Body of pancreas (tissue), 4 donors: Measurements from ENCODE around the gene NOLC1. TPM values are rescaled to one million over a fixed set of nuclear protein-coding genes. Genes with fewer than 3 reads are reported as not detected.

ENCODE experiments used
- ATAC-seq: fragments of 150-250 bp; one replicate; pipeline ENCODE4 v1.9.1; 2016
- DNase-seq, 4 donors: peaks; one replicate each; pipeline ENCODE4 v3.0.0-alpha.2; 2019
- H3K27ac ChIP-seq, 4 donors: fragments of 200-600 bp; sonication (generic); 1 replicate in 3 of 4; 2 replicates in 1 of 4; pipeline versions ENCODE4 v1.5.1 to v1.6.1; 2016 to 2019; ENCODE audit warnings: mild to moderate bottlenecking in 1 of 4, mixed read lengths in 1 of 4, moderate library complexity in 1 of 4
- H3K27me3 ChIP-seq, 2 donors: fragments of 200-600 bp; sonication (generic); one replicate each; pipeline ENCODE4 v1.6.0; 2016; ENCODE audit warnings: mild to moderate bottlenecking in 1 of 2
- H3K36me3 ChIP-seq, 2 donors: fragments of 200-600 bp; sonication (generic); replicated peaks in 1 of 2; 2 replicates each; pipeline ENCODE4 v1.5.1; 2016; ENCODE audit warnings: low read depth in 2 of 2; ENCODE audit not compliant: insufficient read depth in 1 of 2
- H3K4me1 ChIP-seq: fragments of 200-600 bp; sonication (generic); one replicate; pipeline ENCODE4 v1.6.0; 2016
- H3K4me3 ChIP-seq, 2 donors: fragments of 200-600 bp; sonication (generic); 1 replicate in 1 of 2; 2 replicates in 1 of 2; pipeline ENCODE4 v1.5.1; 2016 to 2019
- H3K9me3 ChIP-seq, 3 donors: fragments of 200-600 bp; sonication (generic); 1 replicate in 2 of 3; 2 replicates in 1 of 3; pipeline ENCODE4 v1.5.1; 2016
- POLR2A ChIP-seq, 3 donors: fragments of 450-650 bp; IDR thresholded peaks; one replicate each; pipeline ENCODE4 v1.6.1; 2016; ENCODE audit warnings: antibody characterized with exemption in 3 of 3, mild to moderate bottlenecking in 2 of 3
- WGBS, 2 donors: methylation state at CpG; one replicate each; pipeline ENCODE4 v1.1.5; 2017; 5-methylcytosine and 5-hydroxymethylcytosine counted together
- intact Hi-C: fragments of 100-400 bp; cut with DNase I; formaldehyde crosslinking; loops from one replicate; pipeline ENCODE4 v1.15.1; 2023
- total RNA-seq, 2 donors: library from RNA; depleted of rRNA; stranded (reverse); fragments of >200 nt; gene quantifications; one replicate each; pipeline ENCODE4 v1.1.0, GENCODE V29; 2016
- TF ChIP-seq, protein P1 (sequence below), 7 experiments: fragments of 450-650 bp in 4 of 7; fragments of 200-600 bp in 3 of 7; sonication (generic) in 3 of 7; IDR thresholded peaks; one replicate each; pipeline ENCODE4 v1.5.1; 2016 to 2019; ENCODE audit warnings: antibody characterized with exemption in 7 of 7

Gene NOLC1
- total RNA-seq, 2 donors from 2014 or later, result 26.0 to 33.7 TPM

- WGBS, 2 donors, result 3% methylated on average over 13 to 23 of the region's 23 CpGs
- H3K9me3 ChIP-seq, result no peaks in the 10 kb centered on the region
- H3K4me3 ChIP-seq, result peak overlapping the region; percentile 14 to 32
- intact Hi-C loops, result no loop called here
- H3K27me3 ChIP-seq, result no peaks in the 10 kb centered on the region
- peak overlapping the region in 3 of 4 donors; percentile 51 to 70 (median 64) for H3K27ac ChIP-seq
- DNase-seq (peak; percentile 85 to 91 (median 87)), ATAC-seq (peak; percentile 79)
- H3K36me3 ChIP-seq, result peaks cover 4 to 11% of the 10 kb centered on the region in 2 donors
- H3K4me1 ChIP-seq, result peaks cover 65% of the 10 kb centered on the region
- TF ChIP-seq, protein P1, sequence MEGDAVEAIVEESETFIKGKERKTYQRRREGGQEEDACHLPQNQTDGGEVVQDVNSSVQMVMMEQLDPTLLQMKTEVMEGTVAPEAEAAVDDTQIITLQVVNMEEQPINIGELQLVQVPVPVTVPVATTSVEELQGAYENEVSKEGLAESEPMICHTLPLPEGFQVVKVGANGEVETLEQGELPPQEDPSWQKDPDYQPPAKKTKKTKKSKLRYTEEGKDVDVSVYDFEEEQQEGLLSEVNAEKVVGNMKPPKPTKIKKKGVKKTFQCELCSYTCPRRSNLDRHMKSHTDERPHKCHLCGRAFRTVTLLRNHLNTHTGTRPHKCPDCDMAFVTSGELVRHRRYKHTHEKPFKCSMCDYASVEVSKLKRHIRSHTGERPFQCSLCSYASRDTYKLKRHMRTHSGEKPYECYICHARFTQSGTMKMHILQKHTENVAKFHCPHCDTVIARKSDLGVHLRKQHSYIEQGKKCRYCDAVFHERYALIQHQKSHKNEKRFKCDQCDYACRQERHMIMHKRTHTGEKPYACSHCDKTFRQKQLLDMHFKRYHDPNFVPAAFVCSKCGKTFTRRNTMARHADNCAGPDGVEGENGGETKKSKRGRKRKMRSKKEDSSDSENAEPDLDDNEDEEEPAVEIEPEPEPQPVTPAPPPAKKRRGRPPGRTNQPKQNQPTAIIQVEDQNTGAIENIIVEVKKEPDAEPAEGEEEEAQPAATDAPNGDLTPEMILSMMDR (IDR thresholded peaks at IDR 0.05), result no peak
- peak in 2 of 3 donors; percentile 45 to 72 for TF ChIP-seq POLR2A (IDR thresholded peaks at IDR 0.05)
Measured at GRCh38 chr10:102114861-102115618, 37.1 kb upstream of the NOLC1 start.

DNA sequence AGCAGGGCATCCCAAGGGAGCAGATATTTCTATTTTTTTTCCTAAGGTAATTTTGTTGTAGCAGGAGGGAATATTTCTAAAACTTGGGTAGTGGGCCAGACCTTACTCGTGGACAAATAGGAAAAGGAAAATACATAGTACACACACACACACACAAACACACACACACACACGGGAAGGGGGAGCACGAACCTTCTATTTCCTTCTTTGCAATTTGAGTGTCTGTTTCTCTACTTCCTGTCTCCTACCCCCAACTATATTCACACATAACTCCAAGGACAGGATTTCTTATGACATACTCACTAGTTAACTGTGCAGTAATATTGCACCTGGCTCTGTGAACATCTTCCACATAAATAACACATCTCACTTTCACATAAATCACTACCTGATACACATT lies 36.4 kb upstream of the NOLC1 start:
- TF ChIP-seq, protein P1 (IDR thresholded peaks at IDR 0.05), result no peak
- no peak for TF ChIP-seq POLR2A (IDR thresholded peaks at IDR 0.05)
- Histone ChIP-seq H3K27ac (peak overlapping the region in 2 of 4 donors; percentile 70 to 92), H3K4me3 (no peak overlapping the region), H3K9me3 (no peaks in the 10 kb centered on the region), H3K27me3 (no peaks in the 10 kb centered on the region), H3K4me1 (peaks cover 67% of the 10 kb centered on the region), H3K36me3 (peaks cover 0 to 3% of the 10 kb centered on the region in 2 donors)
- ATAC-seq (no peak), DNase-seq (no peak)
- intact Hi-C loops, result no loop called here
- 10% methylated on average over 3 of the region's 3 CpGs for WGBS, 2 donors

DNA sequence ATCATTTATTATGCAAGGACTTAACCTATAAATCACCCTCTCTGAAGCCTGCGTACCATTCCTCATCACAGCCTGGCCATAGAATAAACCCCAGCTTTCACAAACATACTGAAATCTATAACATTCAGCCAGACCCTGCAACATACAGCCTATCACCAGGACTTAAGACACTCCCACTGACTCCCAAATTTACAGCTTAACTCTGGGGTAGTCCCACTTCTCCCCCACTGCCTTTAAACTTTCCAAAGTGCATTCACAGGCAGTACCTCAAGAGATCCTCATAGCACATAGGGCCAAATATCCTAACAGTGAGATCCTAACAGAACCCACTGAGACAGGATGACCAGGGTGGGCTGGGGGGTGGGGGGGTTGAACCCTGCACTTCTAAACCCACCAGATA lies 35.5 kb upstream of the NOLC1 start:
- WGBS, 2 donors, result 78 to 81% methylated on average over 1 of the region's 1 CpG
- ATAC-seq (no peak), DNase-seq (no peak)
- H3K27me3 ChIP-seq, result no peaks in the 10 kb centered on the region
- intact Hi-C loops, result no loop called here
- TF ChIP-seq, protein P1 (IDR thresholded peaks at IDR 0.05), result no peak
- H3K27ac ChIP-seq, result peak overlapping the region in 3 of 4 donors; percentile 92 to 94 (median 94)
- no peak overlapping the region for H3K4me3 ChIP-seq
- peaks cover 75% of the 10 kb centered on the region for H3K4me1 ChIP-seq
- no peaks in the 10 kb centered on the region for H3K36me3 ChIP-seq
- H3K9me3 ChIP-seq, result no peaks in the 10 kb centered on the region

- H3K27me3 ChIP-seq, result no peaks in the 10 kb centered on the region
- no peaks in the 10 kb centered on the region for H3K36me3 ChIP-seq
- H3K27ac ChIP-seq, result peak overlapping the region; percentile 92 to 94 (median 93)
- no peaks in the 10 kb centered on the region for H3K9me3 ChIP-seq
- intact Hi-C loops, result no loop called here
- peak; percentile 85 to 92 (median 88) for DNase-seq
- peaks cover 74% of the 10 kb centered on the region for H3K4me1 ChIP-seq
- H3K4me3 ChIP-seq, result no peak overlapping the region
- ATAC-seq, result peak; percentile 25
- 2 to 8% methylated on average over 8 to 12 of the region's 12 CpGs for WGBS, 2 donors
- TF ChIP-seq, protein P1 (IDR thresholded peaks at IDR 0.05), result no peak
- TF ChIP-seq POLR2A (IDR thresholded peaks at IDR 0.05), result peak in 1 of 3 donors; percentile 8
Measured at GRCh38 chr10:102117391-102118159, 34.6 kb upstream of the NOLC1 start.
